Muscle of arm (tissue), 12 donors: ENCODE data around the gene PLSCR3. TPM values are rescaled to one million over a fixed set of nuclear protein-coding genes. Genes with fewer than 3 reads are reported as not detected.
A peak's percentile ranks its signal among the peaks of the same experiment; 100 is the strongest.
"Not testable (repeated sequence)": the region's sequence is repeated elsewhere in the genome, so short reads cannot be mapped to it uniquely, and the experiment has no call there.

Experiments used
- DNase-seq: peaks from one replicate; pipeline ENCODE4 v3.0.0-alpha.2; 2013
- polyA plus RNA-seq, 12 donors: library from polyadenylated mRNA; unstranded; fragments of 120-200 nt; gene quantifications; one replicate each; pipeline ENCODE4 v1.2.1, GENCODE V29; 2013; ENCODE audit not compliant: insufficient read length in 12 of 12

Gene PLSCR3
- polyA plus RNA-seq, 12 donors: 19.8 to 52.1 (median 23.2) TPM; not detected in 1

DNA sequence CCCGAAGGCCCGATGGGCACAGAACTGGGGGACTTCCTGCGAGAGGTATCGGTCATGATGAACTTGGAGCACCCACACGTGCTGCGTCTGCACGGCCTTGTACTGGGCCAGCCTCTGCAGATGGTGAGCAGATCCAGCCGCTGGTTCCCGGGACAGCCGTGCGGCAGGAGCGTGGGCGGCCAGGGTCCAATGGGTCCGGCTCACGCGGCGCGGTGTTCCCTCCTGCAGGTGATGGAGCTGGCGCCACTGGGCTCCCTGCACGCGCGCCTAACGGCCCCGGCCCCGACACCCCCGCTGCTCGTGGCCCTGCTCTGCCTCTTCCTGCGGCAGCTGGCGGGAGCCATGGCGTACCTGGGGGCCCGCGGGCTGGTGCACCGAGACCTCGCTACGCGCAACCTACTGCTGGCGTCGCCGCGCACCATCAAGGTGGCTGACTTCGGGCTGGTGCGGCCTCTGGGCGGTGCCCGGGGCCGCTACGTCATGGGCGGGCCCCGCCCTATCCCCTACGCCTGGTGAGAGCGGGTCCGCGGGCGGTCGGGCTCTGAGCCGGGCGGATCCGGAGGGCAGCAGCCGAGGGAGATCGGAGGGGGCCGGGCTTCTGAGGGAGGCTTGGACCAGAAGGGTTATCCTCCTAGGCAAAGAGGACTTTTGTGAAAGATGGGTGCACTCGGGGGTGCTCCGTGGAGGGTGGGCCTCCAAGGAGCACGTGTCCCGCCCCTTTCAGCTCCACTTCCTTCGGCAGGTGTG is 10.4 kb downstream of the PLSCR3 start:
- no peak for DNase-seq

DNA sequence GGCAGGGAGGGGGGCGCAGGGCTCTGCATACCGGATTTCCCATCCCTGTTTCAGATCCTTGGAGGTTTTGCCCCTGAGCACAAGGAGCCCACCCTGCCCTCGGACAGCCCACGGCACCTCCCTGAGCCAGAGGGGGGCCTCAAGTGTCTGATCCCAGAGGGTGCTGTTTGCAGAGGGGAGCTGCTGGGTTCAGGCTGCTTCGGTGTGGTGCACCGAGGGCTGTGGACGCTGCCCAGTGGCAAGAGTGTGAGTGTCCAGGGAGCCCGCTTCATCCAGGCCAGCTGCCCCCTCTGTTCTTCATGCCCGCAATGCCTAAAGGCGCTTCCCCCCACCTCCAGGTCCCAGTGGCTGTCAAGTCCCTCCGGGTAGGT is 11.0 kb downstream of the PLSCR3 start:
- no peak for DNase-seq

DNA sequence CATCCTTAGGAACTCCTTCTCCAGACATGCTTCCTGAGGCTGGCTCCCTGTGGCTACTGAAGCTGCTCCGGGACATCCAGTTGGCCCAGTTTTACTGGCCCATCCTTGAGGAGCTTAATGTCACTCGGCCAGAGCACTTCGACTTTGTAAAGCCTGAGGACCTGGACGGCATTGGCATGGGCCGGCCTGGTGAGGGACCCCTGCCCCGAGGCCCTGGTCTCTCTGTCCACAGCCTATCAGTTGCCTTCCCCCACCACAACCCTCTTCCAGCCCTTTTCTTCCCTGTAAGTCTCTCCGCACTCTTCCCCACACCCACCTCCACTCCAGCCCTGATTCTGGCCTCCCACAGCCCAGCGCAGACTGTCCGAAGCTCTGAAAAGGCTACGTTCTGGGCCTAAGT is 11.4 kb downstream of the PLSCR3 start:
- no peak for DNase-seq

DNA sequence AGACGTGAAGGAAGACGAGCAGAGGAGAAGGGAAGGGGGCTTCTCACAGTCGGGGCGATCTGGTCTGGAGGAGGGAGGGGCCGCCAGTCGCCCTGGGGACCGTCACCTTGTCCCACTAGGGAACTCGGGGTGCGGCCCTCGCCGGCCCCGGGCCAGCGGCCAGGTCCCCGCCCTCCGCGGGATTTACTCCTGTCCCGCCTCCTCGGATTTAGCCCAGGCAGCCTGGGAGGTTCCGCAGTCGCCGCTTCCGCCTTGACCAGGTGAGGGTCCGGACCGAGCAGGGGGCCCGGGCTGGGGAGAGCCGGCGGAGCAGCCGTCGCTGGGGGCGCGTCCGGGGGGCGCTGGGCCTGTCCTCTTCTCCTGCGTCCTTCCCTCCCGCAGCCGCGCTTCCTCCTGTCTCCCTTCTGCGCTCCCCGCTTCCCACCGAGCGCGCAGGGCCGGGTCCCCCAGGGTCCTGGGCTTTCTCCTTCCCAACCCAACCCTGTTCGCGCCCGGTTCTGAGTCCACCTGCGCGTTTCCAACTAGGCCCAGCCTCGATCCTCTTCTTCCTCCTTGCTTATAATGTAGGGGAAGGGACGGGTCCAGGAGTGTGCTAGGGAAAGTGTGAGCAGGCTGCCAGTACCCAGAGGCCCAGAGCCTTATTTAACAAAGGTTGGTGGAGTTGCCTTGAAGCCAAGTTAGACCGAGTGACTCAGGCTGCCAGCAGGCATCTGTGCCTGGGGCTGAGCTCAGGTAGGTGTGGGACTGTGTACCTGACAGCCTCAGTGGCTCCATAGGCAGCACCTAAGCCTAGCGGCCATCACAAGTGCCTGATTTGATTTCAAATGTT is 13.3 kb downstream of the PLSCR3 start, which contains the start of gene TNK1:
Gene TNK1 (plus strand): TSS at position 235 of the 829 bp plus-strand sequence. CDS start 1,838 bp downstream, outside the sequence.
- no peak for DNase-seq

DNA sequence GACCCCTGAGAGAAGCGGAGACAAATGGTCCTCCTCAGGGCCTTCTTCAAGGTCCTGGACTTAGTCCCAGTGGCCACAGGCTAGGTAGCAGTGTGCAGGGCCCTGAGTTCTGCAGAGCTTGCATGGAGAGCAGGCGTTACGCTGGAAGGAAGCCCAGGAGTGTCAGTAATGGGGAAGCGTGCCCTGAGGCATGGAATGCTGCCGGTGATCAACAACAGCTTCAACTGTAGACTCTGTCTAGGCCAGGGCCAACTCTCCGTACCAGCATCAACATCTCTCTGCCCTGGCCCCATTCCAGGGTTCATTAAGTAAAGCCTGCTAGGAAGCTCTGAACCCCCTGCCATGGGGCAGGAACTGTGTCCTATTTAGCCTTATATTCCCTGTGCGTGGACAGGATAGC is 14.0 kb downstream of the PLSCR3 start:
- no peak for DNase-seq

DNA sequence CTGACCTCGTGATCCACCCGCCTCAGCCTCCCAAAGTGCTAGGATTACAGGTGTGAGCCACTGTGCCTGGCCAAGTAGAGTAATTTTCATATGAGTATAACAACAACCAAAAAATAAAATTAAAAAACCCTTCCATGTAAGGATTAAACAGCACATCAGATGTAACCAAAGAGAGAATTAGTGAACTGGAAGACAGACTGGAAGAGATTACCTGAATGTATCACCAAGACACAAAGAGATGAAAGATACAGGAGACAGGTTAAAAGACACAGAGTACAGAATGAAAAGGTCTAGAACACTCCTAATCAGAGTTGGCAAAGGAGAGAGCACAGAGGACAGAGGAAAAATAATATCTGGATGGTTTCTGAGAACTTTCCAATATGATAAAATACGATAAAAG is 15.2 kb downstream of the PLSCR3 start:
- no peak for DNase-seq

DNA sequence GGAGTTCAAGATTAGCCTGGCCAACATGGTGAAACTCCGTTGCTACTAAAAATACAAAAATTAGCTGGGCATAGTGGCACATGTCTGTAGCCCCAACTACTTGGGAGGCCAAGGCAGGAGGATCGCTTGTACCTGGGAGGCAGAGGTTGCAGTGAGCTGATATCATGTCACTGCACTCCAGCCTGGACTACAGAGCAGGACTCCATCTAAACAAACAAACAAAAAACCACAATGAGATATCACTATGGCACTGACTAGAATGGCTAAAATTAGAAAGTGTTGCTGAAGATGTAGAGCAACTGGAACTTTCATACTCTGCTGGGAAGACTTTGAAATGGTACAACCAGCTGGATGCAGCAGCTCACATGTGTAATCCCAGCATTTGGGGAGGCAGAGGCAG is 20.0 kb downstream of the PLSCR3 start:
- DNase-seq: no peak

DNA sequence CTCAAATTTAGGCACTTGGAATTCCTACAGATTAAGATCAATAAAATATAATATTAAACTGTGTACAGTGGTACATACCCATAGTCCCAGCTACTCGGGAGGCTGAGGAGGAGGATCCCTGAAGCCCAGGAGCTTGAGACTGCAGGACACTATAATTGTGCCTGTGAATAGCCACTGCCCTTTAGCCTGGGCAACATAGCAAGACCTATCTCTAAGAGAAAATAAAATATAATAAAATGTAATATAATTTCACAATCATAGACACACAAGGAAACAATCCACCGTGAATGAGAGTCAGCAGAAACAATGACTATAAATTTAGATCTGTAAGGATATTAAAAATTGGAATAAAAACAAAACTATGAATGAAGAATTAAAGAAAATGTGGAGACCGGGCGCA is 23.5 kb downstream of the PLSCR3 start:
- DNase-seq: no peak

DNA sequence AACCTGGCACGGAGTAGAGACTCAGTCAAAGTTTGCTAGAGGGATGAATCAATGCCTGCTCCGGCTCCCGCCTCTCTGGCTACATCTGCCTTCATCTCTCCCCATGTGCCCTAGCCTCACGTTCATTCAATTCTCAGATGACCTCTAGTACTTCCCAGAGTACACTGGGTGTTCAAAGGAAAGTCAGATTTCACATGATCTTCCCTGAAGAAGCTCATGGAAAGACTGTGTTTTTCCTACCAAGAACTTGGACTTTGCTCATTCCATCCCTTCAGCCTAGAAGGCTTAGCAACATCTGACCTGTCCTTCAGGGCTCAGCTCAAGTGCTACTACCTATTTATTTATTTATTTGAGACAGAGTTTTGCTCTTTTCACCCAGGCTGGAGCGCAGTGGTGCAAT is 24.5 kb downstream of the PLSCR3 start:
- DNase-seq: no peak

DNA sequence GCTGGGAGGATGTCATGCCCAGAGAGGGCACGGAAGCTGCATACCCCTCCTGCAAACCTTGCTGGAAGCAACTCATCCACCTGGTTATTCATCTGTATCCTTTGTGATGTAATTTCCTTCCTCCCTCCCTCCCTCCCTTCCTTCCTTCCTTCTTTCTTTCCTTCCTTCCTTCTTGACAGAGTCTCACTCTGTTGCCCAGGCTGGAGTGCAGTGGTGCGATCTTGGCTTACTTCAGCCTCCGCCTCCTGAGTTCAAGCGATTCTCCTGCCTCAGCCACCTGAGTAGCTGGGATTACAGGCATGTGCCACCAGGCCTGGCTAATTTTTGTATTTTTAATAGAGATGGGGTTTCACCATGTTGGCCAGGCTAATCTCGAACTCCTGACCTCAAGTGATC is 25.7 kb downstream of the PLSCR3 start:
- not testable (repeated sequence) for DNase-seq

DNA sequence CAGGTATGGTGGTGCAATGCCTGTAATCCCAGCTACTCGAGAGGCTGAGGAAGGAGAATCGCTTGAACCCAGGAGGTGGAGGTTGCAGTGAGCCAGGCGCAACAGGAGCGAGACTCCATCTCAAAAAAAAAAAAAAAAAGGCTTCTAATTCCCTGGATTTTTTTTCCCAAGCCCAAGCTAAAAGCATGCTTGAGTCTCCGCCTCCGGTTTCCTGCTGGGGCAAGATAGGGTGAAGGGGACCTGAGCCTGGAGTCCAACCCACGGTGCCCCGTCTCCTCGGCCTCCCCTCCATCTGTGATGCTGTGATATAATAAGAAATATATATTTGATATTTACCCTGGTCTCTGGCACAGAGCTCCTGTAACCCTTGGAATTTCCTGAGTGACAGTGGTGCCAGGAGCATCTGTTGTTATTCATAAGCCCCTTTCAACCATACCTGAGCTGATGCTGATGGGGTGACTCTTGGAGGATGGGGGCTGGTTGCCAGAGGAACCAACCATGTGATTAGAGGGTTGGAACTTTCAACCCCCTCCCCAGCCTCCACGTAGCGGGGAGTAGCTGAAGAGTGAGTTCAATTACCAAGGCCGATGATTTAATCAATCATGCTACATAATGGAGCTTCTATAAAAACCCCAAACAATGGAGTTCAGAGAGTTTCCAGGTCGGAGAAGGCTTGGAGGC is 26.3 kb downstream of the PLSCR3 start:
- no peak for DNase-seq

DNA sequence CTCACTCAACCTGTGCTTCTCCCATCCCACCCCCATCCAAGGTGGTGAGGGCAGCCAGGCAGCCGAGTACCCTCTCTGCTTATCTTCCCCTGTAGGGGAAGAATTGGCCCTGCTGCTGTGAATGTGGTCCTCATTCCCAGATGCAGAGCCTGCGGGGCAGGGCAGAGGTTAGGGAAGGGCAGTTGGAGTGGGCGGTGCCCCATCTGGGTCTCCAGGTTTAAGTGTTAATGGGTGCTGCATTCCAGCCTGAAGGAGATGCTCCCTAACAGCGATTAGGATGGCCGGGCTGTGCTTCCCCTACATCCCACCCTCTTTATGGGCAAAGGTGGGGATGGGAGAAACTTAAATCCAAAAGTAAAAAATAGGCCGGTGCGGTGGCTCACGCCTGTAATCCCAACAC is 27.2 kb downstream of the PLSCR3 start:
- no peak for DNase-seq

DNA sequence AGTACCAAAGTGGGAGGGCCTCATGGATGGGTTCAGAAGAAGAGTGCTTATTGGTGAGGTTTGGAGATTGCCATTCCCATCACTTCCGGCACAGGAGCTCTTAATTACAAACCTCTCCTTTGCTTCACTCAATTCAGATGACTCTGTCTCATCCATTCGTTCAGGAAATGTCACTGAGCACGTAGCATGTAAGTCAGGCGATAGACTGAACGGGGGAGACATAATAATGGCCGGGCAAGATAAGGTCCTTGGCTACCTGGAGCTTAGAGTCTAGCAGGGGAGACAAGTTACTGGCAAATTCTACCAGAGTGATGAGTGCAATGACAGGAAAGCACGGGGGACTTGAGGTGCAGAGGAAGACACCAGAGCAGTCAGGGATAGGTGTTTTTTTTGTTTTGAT is 28.4 kb downstream of the PLSCR3 start:
- DNase-seq: not testable (repeated sequence)

DNA sequence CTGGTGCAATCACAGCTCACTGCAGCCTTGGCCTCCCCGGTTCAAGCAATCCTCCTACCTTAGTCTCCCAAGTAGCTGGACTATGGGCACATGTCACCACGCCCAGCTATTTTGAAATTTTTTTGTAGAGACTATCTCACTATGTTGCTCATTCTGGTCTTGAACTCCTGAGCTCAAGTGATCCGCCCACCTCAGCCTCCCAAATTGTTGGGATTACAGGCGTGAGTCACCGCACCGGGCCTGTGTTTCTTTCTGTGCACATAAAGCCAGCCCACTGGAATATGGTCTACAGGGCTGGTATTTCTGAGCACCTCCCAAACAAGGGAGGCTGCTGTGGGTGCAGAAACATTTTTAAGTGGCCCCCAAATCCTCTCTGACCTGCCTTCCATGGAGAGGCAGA is 31.0 kb downstream of the PLSCR3 start:
- no peak for DNase-seq

DNA sequence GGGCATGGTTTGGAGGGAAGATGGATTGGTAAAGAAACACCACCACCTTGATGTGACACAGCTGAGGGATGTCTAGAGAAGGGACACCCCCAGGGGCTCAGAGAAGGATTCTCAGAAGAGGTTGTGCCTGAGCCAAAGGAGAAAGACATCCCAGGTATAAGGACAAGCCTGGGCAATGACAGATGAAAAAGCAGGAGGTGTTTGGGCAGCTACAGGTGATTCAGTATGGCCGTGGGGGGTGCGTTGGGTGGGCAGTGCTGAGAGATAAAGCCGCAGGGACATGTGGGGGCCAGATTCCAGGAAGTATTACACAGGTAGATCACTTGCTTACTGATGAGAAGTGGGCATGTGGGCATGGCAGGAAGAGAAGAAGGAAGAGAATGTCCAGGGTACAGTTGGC is 32.4 kb downstream of the PLSCR3 start:
- DNase-seq: no peak

DNA sequence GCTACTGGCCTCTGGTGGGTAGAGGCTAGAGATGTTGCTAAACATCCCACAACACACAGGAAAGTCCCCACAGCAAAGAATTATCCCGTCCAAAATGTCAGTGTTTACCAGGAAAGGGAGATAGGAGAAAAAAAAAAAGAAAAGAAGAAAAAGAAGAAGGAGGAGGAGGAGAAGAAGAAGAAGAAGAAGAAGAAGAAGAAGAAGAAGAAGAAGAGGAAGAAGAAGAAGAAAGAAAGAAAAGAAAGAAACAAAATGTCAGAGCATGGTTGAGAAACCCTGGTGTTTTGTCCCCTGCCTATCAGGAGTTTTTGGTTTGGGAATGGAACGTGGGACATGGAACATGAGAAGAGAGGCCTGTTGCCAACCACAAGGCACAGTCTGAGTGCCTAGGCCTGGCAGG is 36.9 kb downstream of the PLSCR3 start:
- DNase-seq: no peak

DNA sequence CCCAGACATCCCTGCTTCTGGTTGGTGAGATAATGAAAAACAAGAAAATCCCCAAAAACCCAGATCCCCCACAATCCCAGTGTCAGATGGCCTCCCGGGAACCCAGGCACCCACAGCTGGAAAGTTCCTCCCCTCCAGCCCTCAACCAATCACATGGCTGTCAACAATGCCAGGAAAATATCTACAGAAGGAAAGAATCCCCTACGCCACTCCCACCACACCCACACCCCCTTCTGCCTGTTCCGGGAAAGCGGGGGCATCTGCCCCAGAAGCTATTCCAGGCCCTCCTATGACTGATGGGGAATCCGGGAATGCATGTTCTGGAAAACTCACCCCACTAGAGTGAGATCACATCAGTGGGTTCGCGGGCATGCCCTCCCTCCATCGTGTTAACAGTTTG is 37.6 kb downstream of the PLSCR3 start:
- no peak for DNase-seq

DNA sequence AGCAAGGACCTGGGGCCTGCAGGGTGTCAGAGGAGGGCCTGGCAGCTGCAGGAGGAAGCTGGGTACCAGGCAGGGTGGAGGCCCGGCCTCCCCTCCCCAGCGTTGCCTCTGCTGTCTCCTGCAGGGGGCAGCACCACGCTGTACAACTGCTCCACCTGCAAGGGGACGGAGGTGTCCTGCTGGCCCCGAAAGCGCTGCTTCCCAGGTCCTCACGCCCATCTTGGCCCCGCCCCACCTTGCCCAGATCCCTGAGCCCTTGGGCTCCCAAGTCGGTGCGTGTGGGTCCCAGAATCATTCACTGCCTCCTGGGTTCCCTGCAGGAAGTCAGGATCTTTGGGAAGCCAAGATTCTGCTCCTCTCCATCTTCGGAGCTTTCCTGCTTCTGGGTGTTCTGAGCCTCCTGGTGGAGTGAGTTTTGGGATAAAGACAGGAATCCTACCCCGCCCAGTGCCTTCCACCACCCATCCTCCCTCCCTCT is 38.2 kb downstream of the PLSCR3 start:
- peak; percentile 68 for DNase-seq

DNA sequence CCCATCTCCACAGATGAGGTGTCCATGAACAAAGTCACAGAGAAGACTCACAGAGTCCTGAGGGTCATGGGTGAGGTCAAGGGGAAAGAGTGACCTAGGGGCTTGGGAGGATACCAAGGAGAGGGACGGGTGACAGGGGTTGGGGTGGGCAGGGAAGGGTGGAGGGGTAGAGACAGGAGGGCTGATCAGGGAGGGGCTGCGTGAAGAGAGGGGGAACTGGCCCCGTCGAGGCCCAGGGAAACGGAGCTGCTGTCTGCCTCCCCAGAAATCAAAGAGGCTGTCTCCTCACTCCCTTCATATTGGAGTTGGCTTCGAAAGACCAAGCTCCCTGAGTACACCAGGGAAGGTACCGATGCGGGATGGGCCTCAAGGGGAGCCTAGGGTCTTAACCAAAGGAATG is 38.8 kb downstream of the PLSCR3 start:
- no peak for DNase-seq

DNA sequence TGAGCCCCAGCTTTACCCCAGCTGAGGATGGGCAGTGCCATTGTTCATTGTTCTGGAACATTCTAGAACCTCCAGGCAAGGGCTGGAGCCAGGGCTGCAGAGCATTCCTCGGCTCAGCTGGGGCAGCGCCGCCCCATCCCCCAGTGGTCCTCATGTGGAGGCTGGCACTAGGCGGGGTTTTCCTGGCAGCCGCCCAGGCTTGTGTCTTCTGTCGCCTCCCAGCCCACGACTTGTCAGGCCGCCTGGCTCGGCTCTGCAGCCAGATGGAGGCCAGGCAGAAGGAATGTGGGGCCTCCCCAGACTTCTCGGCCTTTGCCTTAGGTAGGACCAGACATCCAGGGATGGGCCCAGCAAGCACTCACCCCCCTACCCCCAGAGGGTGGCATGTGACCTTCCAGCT is 39.3 kb downstream of the PLSCR3 start, which contains the start of gene TMEM95:
Gene TMEM95 (plus strand): TSS at position 104 of the 400 bp plus-strand sequence. CDS start 49 bp downstream, at position 153.
- no peak for DNase-seq

DNA sequence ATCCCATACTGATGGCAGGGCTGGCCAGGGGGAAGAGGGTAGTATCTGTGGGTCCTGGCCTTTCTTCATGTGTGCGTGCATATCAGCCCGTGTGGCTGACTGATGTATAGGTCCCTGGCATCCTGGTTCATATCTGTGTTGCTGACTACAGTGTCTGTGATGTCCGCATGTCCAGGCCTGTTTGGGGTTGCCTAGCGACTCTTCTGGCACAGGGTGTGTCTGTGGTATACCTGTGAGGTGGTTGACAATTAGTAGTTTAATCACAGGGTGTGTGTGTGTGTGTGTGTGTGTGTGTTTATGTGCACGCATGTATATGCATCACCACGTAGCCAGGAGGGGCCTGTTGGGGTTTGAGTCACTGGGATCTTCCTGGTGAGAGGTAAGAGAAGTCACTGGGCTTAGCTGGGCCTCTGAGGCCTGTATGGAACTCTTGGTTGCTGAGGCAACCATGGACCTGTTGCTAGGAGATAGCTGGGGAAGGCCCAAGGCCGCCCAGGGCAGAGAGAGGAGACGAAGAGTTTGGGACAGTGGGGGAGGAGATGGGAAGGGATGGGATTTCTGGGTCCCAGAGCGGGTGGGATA is 40.0 kb downstream of the PLSCR3 start:
- no peak for DNase-seq
